GM10847 (cell line): ENCODE measurements around the gene NDST3.

Experiments
- POLR2A ChIP-seq: IDR thresholded peaks from 2 replicates; pipeline ENCODE4 v1.6.1; 2011; ENCODE audit not compliant: insufficient read length; ENCODE audit errors: extremely low read depth

NDST3 gene

GRCh38 chr4:118285931-118286330 lies 251.6 kb downstream of the NDST3 start:
- TF ChIP-seq POLR2A, result no peak

GRCh38 chr4:118286685-118287084 lies 252.4 kb downstream of the NDST3 start:
- TF ChIP-seq POLR2A, result no peak

GRCh38 chr4:118287711-118288451 lies 253.6 kb downstream of the NDST3 start:
- TF ChIP-seq POLR2A, result no peak

- no peak for TF ChIP-seq POLR2A
These were observed 255.5 kb downstream of the NDST3 start for GRCh38 chr4:118289794-118290193.

- no peak for TF ChIP-seq POLR2A
These were observed 256.7 kb downstream of the NDST3 start for GRCh38 chr4:118290951-118291350.

- TF ChIP-seq POLR2A, result no peak
These were observed 262.4 kb downstream of the NDST3 start for GRCh38 chr4:118296729-118297128.

GRCh38 chr4:118307643-118308042 lies 273.4 kb downstream of the NDST3 start:
- no peak for TF ChIP-seq POLR2A
